Right lung (tissue), 10 donors: ENCODE results near the gene XKR8. TPM values are rescaled to one million over a fixed set of nuclear protein-coding genes. Genes with fewer than 3 reads are reported as not detected.

ENCODE experiments used
- DNase-seq, 2 donors: peaks; one replicate each; pipeline ENCODE4 v3.0.0-alpha.2; 2013
- long read RNA-seq, 8 donors: transcript quantifications; one replicate each; lab custom pipeline, GENCODE V29; 2026
- polyA plus RNA-seq, 5 donors: library from polyadenylated mRNA; unstranded; fragments of 120-200 nt; gene quantifications; one replicate each; pipeline versions ENCODE4 v1.2.1 to v1.2.3, GENCODE V29; 2013; ENCODE audit warnings: inconsistent platforms in 1 of 5, low replicate concordance in 1 of 5; ENCODE audit not compliant: insufficient read length in 5 of 5, insufficient read depth in 1 of 5

XKR8 gene, protein sequence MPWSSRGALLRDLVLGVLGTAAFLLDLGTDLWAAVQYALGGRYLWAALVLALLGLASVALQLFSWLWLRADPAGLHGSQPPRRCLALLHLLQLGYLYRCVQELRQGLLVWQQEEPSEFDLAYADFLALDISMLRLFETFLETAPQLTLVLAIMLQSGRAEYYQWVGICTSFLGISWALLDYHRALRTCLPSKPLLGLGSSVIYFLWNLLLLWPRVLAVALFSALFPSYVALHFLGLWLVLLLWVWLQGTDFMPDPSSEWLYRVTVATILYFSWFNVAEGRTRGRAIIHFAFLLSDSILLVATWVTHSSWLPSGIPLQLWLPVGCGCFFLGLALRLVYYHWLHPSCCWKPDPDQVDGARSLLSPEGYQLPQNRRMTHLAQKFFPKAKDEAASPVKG
- 10 to 100 TPM in 1 of 5 donors, 1 to 10 TPM in 4; 6.6 to 10.9 (median 8.1) TPM for polyA plus RNA-seq
- long read RNA-seq, donor 1, partial matches to known transcripts: 0 of 1 reads
- long read RNA-seq, donor 1, other reads (novel, unspliced or antisense): 0 of 1 reads
- long read RNA-seq, donor 2, partial matches to known transcripts: 0 of 3 reads
- long read RNA-seq, donor 2, other reads (novel, unspliced or antisense): 0 of 3 reads
- long read RNA-seq, donor 3, partial matches to known transcripts: 0 of 4 reads
- long read RNA-seq, donor 3, other reads (novel, unspliced or antisense): 0 of 4 reads
- long read RNA-seq, donor 4, partial matches to known transcripts: 0 of 1 reads
- long read RNA-seq, donor 4, other reads (novel, unspliced or antisense): 0 of 1 reads
- long read RNA-seq, donor 5, partial matches to known transcripts: 0 of 4 reads
- long read RNA-seq, donor 5, other reads (novel, unspliced or antisense): 0 of 4 reads
- long read RNA-seq, donor 6, transcript XKR8-201 (3 exons, 2,692 nt): major isoform, 6 of 6 reads
- long read RNA-seq, donor 6, partial matches to known transcripts: 0 of 6 reads
- long read RNA-seq, donor 6, other reads (novel, unspliced or antisense): 0 of 6 reads
- long read RNA-seq, donor 7, partial matches to known transcripts: 0 of 4 reads
- long read RNA-seq, donor 7, other reads (novel, unspliced or antisense): 0 of 4 reads
- long read RNA-seq, donor 8, partial matches to known transcripts: 0 of 1 reads
- long read RNA-seq, donor 8, other reads (novel, unspliced or antisense): 0 of 1 reads

- peak; percentile 80 to 85 for DNase-seq
Observed at GRCh38 chr1:27959792-27960603, at the start of gene XKR8. XKR8 (plus strand) TSS chr1:27959973; CDS start chr1:27960070, 97 bp downstream.

GRCh38 chr1:27912429-27912828 is 47.3 kb upstream of the XKR8 start:
- no peak for DNase-seq

- DNase-seq: no peak
Observed at GRCh38 chr1:27915082-27915575, 44.6 kb upstream of the XKR8 start.

GRCh38 chr1:27922272-27922671 is 37.5 kb upstream of the XKR8 start:
- no peak for DNase-seq

DNA sequence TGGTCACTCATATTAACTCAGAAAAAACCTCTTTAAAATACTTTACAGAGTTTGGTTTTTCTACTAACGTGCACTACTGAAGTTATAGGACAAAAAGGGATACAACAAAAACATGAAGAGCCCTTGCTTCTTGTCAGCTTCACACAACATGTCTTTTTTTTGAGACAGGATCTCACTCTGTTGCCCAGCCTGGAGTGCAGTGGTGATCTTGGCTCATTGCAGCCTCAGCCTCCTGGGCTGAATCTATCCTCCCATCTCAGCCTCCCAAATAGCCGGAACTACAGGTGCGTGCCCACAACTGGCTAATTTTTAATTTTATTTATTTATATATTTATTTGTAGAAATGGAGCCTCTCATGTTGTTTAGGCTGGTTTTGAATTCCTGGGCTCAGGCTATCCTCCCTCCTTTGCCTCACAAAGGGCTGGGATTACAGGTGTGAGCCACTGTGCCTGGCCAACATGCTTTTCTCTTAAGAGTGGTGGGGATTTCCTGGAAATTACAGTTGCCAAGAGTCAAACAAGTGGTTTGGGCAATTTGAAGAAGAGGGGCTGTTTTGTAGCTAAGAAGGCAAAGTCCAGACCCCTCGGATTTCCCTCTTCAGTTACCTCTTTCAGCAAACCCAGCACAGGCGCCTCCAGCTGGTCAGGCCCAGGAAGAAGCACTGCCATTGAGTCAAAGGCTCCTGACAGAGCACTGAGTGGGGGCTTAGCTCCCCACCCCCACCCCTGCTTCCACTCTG is 31.4 kb upstream of the XKR8 start:
- DNase-seq: no peak

- no peak for DNase-seq
Observed at GRCh38 chr1:27931184-27931583, 28.6 kb upstream of the XKR8 start.

GRCh38 chr1:27931759-27932158 is 28.0 kb upstream of the XKR8 start:
- no peak for DNase-seq

DNA sequence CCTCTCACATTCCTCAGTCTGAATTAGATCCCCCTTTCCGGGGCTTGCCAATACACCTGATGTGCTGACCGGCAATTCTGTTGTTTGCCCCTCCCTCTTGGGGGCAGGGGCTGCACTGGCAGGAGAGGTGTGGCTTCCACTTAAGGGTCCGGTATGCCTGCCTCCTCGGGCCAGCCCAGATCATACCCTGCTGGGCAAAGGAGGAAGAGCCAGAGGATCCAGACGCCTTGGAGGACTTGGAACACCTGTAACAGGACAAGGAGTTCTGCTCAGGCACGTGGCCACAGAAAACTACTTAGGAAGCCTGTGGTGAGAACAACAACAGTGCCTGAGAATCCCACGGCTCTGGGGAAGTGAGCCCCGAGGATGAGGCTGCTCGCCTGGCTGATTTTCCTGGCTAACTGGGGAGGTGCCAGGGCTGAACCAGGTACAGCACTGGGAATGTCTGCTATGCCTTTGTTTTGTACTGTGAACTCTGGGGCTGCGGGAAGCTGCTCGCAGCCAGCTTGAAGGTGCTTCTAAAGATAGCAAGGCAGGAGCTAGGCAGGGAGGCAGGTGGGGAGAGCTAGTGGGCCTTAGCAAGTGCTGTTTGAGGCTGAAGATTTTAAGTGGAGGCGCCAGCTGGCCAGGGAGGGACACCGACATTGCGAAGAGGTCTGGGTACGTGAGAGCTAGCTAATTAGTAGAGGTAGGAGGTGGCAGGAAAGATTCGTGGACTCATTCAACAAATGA is 24.8 kb upstream of the XKR8 start, which contains the start of gene SMPDL3B:
SMPDL3B (plus strand) TSS at position 183 of the 732 bp plus-strand sequence; CDS start at position 367, 184 bp downstream.
- peak; percentile 25 to 36 for DNase-seq

GRCh38 chr1:27935721-27936120 is 24.1 kb upstream of the XKR8 start:
- DNase-seq: no peak

- DNase-seq: no peak
Observed at GRCh38 chr1:27936370-27936769, 23.4 kb upstream of the XKR8 start.

GRCh38 chr1:27937524-27937836 is 22.3 kb upstream of the XKR8 start:
- no peak for DNase-seq

- no peak for DNase-seq
Observed at GRCh38 chr1:27938488-27938887, 21.3 kb upstream of the XKR8 start.

- no peak for DNase-seq
Observed at GRCh38 chr1:27940297-27940696, 19.5 kb upstream of the XKR8 start.

DNA sequence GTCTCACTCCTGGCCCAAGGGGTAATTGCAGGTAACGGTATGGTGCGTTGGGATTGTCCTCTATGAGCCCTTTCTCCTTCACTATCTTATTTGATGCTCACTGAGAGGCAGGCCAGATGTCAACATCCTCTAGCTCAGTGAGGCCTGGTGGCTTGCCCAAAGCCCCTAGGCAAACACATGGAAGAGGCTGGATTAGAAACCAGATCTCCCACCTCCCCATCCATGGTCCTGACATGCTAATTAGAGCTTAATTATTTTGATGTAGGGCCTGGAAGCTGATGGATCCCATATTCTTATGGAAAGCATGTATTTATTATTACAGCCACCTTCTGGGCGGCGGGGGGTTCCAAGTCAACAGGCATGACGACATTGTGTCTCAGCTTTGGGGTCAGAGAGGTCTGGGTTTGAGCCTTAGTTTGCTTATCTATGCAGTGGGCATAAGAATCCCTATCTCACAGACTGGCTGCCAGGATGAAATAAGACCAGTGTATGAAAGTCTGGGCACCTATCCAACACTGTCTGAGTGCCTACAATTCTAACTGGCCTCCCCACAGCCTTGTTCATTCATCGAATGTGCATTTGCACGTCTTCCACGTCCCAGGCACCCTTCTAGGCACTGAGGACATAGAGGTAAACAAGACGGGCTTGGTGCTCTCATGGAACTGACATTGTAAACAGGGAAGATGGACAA is 18.8 kb upstream of the XKR8 start:
- DNase-seq: no peak

DNA sequence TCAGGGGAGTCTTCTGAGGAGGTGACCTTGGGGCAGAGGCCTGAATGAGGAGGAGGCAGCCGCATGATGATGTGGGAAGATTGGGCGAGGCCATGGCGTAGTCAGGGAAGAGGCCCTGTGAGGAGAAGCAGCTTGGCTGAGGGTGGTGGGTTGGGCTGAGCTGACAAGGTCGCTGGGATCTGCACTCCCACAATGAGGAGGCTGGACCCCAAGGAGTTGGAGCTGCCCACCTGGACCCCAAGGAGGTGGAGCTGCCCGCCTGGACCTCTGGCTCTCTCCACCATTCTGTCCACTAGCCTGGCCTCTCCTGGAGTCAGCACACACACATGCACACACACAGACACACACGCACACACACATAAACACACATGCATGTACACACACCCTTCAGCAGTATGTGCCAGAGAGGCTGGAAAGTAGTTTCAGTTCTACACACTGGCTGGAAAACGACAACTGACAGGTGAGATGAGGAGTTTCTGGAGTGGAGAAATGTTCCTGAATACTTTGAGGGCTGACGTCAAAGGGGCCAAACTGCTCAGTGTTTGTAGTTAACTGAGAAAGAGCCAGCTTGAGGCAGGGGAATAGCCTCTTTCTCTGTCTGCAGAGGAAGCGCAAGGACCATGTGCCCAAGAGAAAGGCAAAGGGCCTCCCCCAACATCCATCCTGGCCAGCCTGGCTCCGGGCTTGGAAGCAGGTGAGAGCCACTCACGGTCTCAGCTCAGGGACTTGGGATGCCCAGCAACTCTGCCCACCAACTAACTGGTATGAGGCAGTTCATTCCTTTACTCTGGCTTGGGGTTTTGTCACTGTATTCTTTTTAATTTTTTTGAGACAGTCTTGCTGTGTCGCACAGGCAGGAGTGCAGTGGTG is 17.9 kb upstream of the XKR8 start:
- DNase-seq: no peak

- no peak for DNase-seq
Observed at GRCh38 chr1:27945020-27945419, 14.8 kb upstream of the XKR8 start.

GRCh38 chr1:27949027-27949426 is 10.7 kb upstream of the XKR8 start:
- DNase-seq: no peak

- DNase-seq: no peak
Observed at GRCh38 chr1:27951396-27951795, 8.4 kb upstream of the XKR8 start.
